HG03565 (cell line): ENCODE results near the gene PROCR.
"Not testable (repeated sequence)": the region's sequence is repeated elsewhere in the genome, so short reads cannot be mapped to it uniquely, and the experiment has no call there.

Experiments used
- ATAC-seq: cut with Tn5 transposase; IDR thresholded peaks from one replicate; pipeline ENCODE4 v1.9.1; 2021; ENCODE audit warnings: mild to moderate bottlenecking, moderate library complexity; ENCODE audit not compliant: unreplicated experiment

Gene PROCR

DNA sequence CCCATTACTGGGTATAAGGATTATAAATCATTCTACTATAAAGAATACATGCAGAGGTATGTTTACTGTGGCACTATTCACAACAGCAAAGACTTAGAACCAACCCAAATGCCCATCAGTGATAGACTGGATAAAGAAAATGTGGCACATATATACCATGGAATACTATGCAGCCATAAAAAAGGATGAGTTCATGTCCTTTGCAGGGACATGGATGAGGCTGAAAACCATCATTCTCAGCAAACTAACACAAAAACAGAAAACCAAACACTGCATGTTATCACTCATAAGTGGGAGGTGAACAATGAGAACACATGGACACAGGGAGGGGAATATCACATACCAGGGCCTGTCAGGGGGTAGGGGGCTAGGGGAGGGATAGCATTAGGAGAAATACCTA, 7.3 kb upstream of the PROCR start:
- ATAC-seq: not testable (repeated sequence)

DNA sequence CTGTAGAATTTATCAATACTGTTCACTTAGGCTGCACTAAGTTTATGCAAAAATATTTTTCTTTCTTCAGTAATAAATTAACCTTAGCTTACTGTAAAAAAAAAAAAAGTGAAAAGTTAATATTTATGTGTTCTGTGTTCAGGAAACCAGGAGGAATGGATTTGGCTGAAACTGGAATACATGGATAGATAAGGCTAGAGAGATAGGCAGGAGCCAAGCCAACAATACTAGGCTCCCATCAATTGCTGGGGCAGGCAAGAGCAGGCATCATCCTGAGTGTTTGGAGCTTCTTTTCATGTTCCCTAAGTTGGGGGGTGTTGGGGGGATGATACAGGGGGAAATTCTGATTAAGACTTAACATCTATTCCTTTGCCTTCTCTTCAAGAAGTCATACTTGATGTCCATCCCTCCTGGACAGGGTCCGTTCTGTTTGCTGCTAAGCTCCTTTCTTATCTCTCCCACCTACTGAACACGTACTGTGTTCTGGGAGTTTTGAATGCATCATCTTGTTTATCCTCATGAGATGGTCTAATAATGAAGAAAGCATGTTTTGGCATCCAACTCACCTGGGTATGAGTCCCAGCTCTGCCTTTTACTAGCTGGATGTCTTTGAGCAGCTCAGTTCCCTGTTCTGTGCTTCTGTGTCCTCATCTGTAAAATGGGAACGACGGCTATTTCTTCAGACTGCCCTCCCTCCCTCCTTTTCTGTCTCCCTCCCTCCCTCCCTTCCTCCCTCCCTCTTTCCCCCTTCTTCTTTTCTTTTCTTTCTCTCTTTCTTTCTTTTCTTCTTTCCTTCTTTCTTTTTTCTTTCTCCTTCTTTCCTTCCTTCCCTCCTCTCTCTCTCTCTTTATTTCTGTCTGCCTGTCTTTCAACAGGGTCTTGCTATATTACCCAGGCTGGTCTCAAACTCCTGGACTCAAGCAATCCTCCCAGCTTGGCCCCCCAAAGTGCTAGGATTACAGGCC, 6.4 kb upstream of the PROCR start:
- no peak for ATAC-seq

DNA sequence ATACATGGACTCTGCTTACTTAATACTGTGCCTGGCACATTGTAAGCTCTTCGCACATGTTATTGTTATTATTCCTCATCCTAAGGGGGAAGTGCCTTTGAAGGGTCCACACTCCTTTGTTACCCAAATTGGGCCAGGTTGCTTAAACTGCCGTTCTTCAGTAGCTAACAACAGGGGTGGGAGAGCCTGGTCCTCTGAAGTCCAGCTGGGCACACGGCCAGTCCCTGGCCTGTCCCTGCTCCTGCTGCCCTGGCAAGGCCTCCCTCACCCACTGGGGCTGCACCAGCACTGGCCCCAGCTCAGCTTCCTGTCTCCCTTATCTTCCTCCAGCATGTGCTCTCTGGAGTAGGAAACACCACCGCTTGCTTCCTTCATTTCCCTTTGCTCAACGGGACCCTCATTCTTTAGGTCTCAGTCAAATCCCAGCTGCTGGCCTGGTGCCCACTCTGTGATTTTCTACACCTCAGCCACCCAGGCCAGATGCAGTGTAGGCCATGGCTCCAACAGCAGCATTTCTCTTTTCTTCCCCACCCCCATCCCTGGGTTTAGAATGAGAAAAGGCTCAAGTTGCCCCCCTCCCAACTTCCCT, 5.5 kb upstream of the PROCR start:
- no peak for ATAC-seq

DNA sequence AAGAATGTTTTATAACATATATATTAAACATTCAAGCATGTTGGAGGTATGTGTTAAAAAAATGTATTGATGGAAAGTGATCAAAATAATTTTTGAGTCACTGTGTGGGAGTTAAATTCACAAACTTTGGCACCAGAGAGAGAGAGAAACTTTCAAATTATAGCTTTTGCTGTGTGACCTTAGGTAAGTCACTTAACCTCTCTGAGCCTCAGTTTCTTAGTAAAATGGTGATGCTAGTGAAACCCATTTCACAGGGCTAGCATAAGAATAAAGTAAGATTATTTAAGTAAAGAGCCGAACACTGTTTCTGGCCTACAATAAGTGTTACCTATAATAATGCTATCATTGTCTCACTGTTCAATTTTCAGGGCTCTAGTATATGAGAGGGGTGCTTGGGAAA, 4.1 kb upstream of the PROCR start:
- no peak for ATAC-seq

DNA sequence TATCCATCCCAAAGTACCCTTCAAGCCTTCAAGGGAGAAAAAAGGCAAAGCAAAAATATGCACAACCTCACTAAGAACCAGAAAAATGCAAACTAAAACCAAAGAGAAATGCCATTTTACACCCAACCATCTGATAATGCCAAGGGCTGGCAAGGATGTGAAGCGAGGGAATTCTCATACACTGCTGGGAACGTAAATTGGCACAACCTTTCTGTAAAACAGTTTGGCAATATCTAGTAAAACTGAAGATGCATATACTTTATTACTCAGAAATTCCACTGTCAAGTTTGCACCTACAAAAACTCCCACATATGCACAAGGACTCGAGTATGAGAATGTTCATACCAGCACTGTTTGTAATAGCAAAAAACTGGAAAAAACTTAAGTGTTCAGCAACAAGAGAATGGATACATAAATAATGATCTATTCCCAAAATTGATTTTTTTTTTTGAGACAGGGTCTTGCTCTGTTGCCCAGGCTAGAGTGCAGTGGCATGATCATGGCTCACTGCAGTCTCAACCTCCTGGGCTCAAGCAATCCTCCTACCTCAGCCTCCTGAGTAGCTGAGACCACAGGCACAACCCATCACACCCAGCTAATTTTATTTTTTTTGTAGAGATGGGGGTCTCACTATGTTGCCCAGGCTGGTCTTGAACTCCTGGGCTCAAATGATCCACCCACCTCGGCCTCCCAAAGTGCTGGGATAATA, 3.0 kb upstream of the PROCR start:
- not testable (repeated sequence) for ATAC-seq

DNA sequence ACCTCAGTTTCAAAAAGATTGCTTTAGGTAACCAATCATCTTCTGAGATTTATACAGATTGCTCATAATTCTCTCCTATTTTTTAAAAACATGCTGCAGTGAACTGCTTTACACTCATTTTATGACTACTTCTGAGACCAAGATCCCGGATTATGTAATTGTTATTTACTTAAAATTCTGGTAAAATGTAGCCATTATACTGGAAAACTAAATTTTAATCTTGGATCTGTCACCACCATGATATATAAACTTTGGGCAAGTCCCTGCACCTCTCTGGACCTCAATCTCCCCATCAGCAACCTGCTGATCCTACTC, 477 bp upstream of the PROCR start:
- no peak for ATAC-seq

DNA sequence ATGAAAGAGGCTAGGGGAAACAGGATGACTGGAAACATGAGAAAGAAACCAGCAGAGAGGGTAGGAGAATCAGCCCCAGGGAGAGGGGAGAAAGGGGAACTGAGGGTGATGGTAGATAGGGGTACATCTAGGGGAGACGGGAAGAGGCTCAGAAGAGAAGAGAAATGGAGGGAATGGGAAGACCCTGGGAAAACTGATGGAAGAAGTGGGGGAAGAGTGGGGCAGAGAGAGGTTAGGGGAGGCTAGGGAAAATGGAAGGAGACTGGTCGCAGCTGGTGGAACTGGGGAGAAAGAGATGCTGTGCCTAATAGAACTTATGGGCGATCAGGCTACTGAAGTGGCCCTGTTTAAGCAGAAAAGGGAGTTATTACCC, 548 bp downstream of the PROCR start:
- no peak for ATAC-seq

DNA sequence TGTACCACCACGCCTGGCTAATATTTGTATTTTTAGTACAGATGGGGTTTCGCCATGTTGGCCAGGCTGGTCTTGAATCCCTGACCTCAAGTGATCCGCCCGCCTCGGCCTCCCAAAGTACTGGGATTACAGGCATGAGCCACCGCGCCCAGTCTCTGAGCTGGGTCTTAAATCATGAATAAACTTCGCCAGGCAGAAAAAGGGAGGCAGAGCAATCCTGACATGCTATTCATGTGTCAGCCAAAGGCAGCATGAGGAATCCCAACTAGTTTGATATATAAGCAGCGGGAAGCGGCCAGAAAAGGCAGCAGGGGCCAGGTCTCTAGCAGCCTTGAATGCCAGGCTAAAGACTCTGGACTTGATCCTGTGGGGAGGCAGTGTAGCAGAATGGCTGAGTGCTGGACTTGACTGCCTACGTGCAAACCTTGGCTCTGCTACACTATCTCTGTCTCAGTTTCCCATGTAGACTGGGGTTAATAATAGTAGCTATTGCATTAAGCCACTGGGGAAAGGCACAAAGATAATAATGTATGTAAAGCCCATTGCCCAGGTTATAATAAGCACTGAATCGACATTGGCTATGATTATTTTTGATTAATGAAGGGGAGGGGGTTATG, 1.8 kb downstream of the PROCR start:
- ATAC-seq: no peak

DNA sequence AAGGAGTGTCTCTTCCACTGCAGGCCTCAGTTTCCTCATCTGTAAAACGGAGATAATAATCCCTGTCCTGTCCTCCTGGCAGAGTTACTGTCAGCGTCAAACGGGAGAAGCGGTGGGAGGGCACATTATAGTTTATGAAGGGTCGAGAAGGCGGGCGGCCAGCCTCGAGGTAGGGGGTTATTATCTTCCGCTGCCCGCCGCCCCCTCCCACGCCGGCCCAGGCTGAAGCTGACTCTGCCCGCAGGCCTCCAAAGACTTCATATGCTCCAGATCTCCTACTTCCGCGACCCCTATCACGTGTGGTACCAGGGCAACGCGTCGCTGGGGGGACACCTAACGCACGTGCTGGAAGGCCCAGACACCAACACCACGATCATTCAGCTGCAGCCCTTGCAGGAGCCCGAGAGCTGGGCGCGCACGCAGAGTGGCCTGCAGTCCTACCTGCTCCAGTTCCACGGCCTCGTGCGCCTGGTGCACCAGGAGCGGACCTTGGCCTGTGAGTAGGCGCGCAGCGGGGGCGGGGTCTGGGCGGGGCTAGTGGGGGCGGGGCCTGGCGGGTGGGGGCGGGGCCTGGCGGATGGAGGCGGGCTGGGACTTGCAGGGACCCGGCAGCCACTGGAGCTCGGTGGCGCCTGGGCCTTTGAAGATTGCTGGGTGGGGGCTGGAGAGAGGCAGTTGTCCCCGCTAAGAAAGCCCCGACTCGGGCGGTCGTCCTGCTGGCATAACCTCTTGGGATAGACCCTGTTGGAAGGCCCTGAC, 2.8 kb downstream of the PROCR start:
- no peak for ATAC-seq

DNA sequence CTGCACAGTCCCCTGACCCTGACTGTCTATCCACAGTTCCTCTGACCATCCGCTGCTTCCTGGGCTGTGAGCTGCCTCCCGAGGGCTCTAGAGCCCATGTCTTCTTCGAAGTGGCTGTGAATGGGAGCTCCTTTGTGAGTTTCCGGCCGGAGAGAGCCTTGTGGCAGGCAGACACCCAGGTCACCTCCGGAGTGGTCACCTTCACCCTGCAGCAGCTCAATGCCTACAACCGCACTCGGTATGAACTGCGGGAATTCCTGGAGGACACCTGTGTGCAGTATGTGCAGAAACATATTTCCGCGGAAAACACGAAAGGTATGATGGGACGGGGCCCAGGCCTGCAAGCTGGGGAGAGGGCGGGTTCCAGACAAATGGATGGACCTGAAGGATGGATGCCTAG, 4.3 kb downstream of the PROCR start:
- no peak for ATAC-seq

DNA sequence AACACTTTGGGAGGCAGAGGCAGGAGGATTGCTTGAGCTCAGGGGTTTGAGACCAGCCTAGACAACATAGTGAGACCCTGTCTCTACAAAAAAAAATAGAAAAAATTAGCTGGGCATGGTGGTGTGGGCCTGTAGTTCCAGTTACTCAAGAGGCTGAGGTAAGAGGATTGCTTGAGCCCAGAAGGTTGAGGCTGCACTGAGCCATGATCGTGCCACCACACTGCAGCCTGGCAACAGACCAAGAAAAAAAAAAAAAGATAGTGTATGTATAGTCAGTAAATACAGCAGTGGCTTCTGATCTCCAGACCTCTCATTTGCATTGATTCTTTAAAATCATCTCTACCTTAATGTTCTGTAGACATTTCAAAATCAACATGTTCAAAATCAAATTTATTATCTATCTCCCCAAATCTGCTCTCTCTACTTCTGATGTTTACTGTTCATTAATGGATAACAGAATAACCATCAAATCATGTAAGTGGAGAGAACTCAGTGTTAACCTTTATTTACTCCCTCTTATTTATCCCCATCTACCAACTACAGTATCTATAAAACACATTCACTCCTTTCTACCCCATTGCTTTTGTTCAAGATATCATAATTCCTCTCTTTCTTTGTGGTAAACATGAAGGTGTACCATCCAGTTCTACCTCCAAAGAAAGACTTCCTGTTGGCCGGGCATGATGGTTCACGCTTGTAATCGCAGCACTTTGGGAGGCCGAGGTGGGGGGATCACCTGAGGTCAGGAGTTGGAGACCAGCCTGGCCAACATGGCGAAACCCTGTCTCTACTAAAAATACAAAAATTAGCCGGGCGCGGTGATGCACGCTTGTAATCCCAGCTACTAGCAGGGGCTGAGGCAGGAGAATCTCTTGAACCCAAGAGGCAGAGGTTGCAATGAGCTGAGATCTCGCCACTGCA, 7.7 kb downstream of the PROCR start:
- no peak for ATAC-seq

DNA sequence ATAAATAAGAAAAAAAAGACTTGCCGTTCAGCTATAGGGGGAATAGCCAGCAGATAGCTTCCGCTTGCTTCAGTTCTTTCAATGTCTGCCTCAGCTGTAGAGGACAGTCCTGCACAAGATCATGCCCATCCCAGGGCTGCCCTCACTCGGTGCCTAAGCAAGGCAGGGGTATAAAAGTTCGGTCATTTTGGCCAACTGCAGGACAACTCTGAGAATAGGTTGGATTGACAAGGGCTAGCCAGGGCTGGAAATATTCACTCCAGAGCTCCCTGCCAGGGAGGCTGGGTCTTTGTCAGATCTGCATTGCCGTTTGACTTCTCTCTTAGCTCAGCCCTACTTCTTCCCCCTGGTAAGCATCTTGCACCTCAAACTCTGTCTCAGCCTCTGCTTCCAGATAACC, 8.4 kb downstream of the PROCR start:
- no peak for ATAC-seq

DNA sequence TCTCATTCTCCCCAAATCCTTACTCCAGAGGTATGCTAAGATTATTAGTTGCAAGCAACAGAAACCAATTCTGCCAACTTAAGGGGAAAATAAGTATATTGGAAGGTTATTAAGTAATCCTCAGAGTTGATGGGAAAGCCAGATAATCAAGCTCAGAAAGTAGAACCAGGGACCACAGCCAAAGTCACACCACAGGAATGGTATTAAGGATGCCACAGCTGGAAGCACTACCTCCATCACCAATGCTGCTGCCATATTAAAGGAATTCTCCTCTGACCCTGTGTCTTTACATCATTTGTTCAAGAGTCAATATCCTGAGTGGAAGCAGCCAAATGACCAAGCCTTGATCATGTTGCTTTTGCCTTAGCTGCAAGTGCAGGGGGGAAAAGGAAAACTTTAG, 9.9 kb downstream of the PROCR start:
- no peak for ATAC-seq

DNA sequence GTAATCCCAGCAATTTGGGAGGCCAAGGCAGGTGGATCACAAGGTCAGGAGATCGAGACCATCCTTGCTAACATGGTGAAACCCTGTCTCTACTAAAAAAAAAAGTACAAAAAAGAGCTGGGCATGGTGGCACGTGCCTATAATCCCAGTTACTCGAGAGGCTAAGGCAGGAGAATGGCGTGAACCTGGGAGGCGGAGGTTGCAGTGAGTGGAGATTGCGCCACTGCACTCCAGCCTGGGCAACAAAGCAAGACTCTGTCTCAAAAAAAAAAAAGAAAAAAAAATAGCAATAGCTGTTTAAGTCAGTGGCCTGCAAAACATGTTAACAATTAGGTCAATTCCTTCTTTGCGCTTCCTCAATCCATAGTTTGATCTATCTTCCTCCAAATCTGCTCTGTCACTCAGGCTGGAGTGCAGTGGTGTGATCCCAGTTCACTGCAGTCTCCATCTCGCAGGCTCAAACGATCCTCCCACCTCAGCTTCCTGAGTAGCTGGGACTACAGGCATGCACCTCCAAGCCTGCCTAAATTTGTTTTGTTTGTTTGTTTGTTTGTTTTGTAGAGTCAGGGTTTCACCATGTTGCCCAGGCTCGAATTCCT, 14.9 kb downstream of the PROCR start:
- not testable (repeated sequence) for ATAC-seq

DNA sequence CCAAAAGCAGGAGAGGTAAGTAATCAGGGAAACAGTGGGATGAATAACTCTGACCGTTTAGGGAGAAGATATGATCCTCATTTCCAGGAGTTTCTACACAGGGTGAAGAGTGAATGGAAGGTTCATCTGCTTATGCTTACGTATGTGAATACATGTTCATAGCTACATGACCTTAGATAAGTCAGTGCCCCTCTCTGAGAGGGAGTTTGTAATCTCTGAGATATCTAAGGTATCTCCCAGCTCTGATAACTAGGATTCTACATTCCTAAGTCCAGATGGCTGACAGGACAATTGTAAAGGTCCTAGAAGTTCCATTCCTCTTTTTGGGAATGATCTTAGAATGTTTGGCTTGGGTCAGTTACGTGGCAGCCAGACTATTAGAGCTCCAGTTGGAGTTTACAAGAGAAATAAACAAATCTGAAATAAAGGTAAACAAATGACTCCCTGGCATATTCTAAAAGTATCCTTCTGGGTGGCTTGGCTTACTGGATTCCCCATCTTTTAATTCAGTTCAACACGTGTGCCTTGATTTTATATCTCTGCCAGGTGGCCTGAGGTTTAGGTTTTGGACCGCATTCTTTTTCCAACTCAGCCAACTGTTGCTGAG, 15.8 kb downstream of the PROCR start:
- no peak for ATAC-seq

DNA sequence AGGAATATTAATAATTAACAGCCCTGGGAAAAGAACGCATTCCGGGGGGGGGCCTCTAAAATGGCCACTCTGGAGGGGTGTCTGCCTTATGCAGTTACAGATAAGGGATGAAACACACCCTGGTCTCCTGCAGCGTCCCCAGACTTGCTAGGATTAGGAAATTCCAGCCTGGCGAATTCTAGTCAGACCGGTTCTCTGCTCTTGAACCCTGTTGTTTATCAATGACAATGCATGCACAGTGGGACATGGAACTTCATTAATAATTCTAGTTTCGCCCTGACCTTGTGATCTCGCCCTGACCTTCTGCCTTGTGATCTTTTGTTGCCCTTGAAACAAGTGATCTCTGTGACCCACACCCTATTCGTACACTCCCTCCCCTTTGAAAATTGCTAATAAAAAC, 17.4 kb downstream of the PROCR start:
- ATAC-seq: not testable (repeated sequence)

DNA sequence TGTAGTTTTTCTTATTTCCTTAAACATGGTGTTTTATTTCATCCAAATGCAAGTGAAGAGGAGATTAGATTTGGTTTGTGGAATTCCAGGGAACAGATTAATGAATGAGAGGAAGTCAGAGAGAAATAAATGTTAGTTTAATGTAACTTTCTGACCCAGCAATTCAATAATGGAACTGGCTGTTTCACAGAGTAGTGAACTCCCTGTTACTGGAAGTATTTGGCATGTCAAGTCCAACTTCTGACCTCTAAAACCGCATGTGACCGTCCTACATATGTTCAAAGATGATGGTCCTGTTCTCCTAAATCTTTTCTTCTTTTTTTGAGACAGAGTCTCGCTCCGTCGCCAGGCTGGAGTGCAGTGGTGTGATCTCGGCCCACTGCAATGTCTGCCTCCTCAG, 18.7 kb downstream of the PROCR start:
- ATAC-seq: no peak

DNA sequence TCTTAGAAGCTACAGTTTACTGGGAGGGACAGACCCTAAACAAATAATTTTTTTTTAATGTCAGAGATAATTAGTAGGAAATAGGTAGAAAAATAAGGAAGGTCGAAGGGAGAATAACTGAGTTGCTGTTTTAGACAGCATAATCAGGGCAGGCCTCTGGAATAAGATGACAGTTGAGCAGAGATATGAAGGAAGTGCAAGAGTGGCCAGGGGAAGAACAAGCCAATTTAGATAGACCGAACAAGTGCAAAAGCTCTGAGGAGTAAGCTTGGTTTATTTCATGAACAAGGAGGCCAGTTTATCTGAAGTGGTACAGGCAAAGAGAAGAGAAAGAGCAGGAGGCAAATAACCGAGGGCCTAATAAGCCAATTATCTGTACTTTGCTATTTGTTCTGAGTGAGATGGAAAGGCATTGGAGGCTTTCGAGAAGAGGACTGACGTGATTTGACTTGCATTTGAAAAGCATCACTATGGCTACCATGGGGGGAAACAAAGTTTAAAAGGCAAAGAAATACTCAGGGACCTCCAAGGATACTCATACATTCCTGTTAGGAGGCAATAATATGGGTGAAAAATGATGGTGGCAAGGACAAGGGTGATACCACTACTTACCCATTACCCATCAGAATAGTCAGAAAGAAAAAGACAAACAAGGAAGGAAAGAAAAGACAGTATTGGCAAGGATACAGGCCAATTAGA, 19.7 kb downstream of the PROCR start:
- no peak for ATAC-seq
